GM10266 (cell line): ENCODE data around the gene HSPB9.

Source experiments
- DNase-seq: peaks from one replicate; pipeline ENCODE4 v3.0.0; 2012; ENCODE audit errors: extremely low spot score
- CTCF ChIP-seq: IDR thresholded peaks from 2 replicates; pipeline ENCODE4 v1.5.1; 2012; ENCODE audit warnings: mild to moderate bottlenecking, low read depth; ENCODE audit not compliant: control insufficient read depth, insufficient read depth; ENCODE audit errors: missing control alignments

The HSPB9 gene

GRCh38 chr17:42122371-42123303, at the start of gene HSPB9:
Gene HSPB9, plus strand, starts transcription at chr17:42122804. Its CDS starts 47 bp downstream, at chr17:42122851.
- DNase-seq, result no peak
- TF ChIP-seq CTCF, result no peak

- TF ChIP-seq CTCF, result no peak
- DNase-seq, result no peak
Observed at GRCh38 chr17:42075789-42076188, 46.8 kb upstream of the HSPB9 start.

GRCh38 chr17:42076797-42077559, 45.6 kb upstream of the HSPB9 start:
- DNase-seq, result no peak
- TF ChIP-seq CTCF, result no peak

- TF ChIP-seq CTCF, result no peak
- DNase-seq, result no peak
Observed at GRCh38 chr17:42077755-42078154, 44.8 kb upstream of the HSPB9 start.

- DNase-seq, result no peak
- TF ChIP-seq CTCF, result no peak
Observed at GRCh38 chr17:42078396-42079043, 44.1 kb upstream of the HSPB9 start.

- no peak for DNase-seq
- no peak for TF ChIP-seq CTCF
Observed at GRCh38 chr17:42079541-42079940, 43.1 kb upstream of the HSPB9 start.
